GM21447 (cell line): ENCODE results near the gene ENTPD2.

Experiments
- ATAC-seq: cut with Tn5 transposase; IDR thresholded peaks from one replicate; pipeline ENCODE4 v1.9.1; 2021; ENCODE audit not compliant: unreplicated experiment

The ENTPD2 gene

GRCh38 chr9:137080260-137081122 is 26.6 kb upstream of the ENTPD2 start:
- ATAC-seq: no peak

DNA sequence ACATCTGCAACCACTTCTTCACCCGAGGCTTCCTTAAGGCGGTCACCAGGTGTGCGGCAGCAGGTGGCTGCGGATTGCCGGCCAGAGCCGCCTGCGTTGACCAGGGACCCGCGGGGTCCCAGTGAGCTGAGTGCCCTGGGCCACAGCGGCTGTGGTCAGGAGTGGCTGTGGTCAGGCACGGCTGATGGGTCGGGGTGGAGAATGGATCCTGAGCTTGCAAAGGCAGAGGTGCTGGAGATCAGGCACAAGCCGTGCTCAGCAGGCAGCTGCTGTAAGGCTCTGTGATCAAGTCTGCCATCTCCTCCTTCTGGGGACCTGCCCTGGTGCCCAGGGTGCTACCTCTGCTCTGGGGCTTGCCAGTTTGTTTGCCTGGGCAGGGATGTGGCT is 25.5 kb upstream of the ENTPD2 start:
- ATAC-seq: no peak

GRCh38 chr9:137078701-137079400 is 25.0 kb upstream of the ENTPD2 start:
- no peak for ATAC-seq

DNA sequence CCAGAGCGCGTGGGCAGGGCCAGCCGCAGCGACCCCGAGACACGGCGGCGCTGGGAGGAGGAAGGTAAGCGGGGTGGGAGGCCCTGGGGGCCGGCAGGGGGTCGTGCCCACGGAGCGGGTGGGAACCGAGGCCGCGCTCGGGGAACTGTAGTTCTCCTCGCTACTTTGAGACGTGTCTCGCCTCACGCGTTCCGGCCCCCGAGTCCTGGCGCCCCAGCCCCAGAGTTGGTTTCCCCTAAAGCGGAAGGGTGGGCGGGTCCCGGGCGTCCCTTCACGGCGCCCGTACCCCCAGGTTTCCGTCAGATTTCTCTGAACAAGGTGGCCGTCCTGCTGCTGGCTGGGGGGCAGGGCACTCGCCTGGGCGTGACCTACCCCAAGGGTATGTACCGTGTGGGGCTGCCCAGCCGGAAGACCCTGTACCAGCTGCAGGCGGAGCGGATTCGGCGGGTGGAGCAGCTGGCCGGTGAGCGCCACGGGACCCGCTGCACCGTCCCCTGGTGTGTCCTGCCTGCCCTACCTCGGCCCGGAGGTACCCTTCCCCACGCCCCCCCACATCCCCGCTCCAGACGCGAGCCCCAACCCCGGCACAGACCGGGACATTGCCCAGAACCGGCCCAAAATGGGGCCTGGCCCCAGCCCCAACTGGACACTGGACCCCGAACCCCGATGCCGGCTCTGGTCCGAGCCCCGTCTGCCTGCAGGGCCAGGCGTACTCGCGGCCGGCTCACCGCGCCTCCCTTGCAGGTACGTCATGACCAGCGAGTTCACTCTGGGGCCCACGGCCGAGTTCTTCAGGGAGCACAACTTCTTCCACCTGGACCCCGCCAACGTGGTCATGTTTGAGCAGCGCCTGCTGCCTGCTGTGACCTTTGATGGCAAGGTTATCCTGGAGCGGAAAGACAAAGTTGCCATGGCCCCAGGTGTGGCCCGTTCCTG is 24.2 kb upstream of the ENTPD2 start:
- ATAC-seq: no peak

- ATAC-seq: no peak
Observed at GRCh38 chr9:137077010-137077747, 23.3 kb upstream of the ENTPD2 start, which contains the start of gene UAP1L1. UAP1L1 (plus strand) TSS chr9:137077517; CDS start chr9:137077533, 16 bp downstream.

DNA sequence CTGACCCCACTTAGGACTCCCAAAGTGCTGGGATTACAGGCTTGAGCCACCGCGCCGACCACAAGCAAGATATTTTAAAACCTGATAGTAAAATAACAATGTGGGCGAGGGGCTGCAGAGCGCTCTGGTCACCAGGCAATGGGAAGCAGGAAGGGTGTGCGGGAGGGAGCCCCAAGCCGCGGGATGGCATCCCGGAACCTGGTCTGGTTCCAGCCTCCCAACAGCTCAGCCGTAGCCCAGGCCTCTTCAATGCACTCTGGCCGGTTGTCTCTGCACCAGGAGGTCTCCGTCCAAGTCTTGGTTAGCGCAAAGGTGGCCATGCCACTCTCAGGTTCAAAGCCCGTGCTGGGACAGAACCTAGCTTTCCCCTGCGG is 22.8 kb upstream of the ENTPD2 start:
- no peak for ATAC-seq

DNA sequence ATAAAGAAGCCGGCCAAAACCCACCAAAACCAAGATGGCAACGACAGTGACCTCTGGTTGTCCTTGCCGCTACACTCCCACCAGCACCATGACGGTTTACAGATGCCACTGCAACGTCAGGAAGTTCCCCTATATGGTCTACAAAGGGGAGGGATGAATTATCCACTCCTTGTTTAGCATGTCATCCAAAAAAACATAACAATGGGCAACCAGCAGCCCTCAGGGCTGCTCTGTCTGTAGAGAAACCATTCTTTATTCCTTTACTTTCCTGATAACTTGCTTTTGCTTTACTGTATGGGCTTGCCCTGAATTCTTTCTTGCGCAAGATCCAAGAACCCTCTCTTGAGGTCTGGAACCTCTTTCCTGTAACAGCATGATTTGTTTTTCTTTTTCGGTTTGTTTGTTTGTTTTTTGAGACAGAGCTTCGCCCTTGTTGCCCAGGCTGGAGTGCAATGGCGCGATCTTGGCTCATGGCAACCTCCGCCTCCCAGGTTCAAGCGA is 21.5 kb upstream of the ENTPD2 start:
- no peak for ATAC-seq

DNA sequence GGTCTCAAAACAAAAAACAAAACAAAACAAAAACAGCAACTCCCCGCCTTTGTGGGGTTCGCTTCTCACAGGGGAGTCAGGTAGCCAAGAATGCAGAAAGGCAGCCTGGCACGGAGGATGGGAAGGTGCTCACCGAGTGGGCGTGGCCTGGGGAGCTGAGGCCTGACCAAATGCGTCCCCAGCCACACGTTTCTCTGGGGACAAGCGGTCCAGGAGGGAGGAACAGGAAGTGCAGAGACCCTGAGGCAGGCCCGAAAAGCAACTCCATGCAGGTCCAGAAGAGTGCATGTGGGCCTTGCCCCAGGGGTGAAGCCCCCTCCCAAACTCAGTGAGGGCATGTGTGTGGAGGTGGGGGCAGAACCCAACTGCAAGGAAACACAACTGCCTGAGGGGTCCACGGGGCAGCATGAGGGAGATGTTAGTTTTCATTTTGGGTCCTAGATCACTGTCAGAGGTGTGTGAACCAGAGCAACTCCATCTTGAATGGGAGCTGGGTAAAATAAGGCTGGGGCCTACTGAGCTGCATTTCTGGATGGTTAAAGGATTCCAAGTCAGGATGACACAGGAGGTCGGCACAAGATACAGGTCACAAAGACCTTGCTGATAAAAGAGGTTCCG is 20.9 kb upstream of the ENTPD2 start:
- no peak for ATAC-seq

DNA sequence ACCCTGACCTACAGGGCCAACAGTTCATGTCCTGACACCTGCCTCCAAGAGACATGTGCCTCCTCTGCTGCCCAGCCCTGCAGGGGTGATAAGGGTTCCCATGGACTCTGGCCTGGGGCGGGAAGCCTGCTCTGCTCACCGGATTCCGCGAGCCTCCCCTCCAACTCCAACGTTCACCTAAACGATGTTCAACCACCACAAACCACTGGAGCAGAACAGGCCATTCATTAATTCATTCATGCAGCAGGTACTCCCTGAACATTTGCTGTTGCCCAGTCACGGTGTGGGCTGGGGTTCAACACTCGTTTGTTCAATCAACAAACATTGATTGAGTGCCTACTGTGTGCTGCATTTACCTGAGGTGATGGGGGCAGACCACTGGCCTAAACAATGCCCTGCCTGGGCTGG is 20.1 kb upstream of the ENTPD2 start:
- ATAC-seq: no peak

DNA sequence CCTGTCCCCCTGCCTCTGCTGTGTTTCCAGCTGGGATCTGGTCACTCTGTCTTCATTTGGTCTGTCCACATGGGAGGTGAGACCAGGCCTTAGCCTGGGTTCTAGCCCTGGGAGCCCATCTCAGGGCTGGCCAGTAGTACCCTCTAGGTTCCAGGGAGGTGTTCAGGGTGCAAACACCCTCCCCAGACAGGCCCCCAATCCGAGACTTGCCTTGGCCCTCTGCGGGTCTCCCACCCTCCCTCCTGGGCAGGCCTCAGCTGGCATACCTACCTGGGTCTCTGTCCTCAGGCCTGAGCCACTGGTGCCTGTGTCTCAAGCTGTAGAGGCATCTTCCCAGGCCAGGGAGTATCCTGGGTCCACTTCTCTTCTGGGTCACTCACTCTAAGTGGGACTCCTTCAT is 17.4 kb upstream of the ENTPD2 start:
- no peak for ATAC-seq

DNA sequence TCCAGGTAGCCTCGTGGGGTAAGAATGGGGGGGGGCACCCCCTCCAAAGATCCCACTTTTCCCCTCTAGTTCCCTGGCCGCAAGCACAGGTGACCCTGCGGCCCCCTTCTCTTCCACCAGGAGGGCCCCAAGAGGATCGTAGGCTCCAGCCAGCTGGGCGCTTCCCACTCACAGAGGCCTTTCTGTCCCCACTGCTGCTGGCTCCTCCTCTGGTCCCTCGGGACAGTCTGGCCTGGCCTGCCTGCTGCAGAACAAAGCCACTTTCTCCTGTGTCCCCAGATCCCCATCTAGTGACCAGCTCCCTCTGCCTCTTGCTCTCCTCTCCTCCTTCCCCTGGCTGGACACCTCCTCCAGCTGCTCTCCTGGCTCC is 17.0 kb upstream of the ENTPD2 start:
- ATAC-seq: peak; percentile 4

GRCh38 chr9:137070201-137070905 is 16.5 kb upstream of the ENTPD2 start, which contains the start of gene SAPCD2:
SAPCD2 (minus strand) TSS chr9:137070557; CDS start chr9:137070460, 97 bp downstream.
- peak; percentile 76 for ATAC-seq

DNA sequence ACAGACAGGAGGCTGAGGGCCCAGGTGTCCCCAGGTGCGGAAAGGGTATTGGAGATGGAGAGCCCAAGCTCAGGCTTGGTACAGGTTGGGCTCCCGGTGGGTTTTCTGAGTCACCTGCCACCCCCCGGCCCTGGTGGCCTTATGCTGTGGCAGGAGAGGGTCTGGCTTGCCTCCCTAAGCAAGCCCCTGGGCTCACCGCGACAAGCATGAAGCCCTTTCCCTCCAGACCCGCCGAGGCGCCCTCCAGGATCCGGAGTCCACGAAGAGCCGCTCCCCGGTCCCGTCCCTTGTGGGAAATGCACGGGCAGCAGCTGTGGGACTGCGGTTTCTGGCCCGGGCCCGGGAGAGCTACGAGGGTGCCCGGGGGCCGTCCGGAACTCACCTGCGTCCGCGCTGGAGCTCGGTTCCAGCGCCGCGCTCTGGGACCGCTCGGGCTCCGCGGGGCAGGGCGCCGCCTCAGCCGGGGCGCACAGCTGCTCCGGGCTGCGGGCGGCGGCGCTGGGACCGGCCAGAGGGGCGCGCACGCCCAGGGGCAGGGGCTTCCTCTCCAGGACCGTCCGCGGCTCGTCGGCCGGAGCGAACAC is 15.7 kb upstream of the ENTPD2 start:
- ATAC-seq: no peak

- ATAC-seq: no peak
Observed at GRCh38 chr9:137068539-137069507, 15.0 kb upstream of the ENTPD2 start.

DNA sequence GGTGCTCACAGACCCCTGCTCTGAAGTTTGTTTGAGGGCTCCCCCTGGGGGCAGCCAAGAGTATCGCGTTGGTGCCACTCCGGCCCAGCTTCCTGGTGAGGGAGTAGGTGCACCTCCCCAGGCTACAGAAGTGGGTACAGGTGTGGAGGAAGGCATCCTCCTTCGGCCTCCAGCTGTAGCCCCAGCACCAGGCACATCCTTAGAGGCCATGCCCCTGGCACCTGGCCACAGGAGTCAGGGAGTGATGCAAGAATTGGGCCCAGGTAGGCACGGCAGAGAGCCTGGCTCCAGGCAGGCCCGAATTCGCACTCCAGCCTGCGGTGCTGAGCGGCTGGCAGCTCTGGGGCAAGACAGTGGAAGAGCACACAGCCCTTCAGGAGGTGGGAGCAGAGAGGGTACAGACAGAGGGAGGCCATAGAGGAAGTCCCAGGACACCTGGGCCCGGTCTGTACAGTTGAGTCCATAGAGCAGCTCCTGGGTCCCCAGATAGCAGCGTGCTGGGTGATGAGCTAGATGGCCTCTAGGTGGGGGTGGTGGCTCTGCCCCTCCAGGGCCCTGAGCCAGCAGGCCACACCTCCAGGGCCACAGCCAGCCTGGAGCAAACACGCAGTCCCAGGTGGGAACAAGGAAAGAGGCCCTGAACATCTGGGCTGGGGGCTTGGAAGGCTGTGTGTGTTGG is 14.1 kb upstream of the ENTPD2 start:
- no peak for ATAC-seq

GRCh38 chr9:137066096-137066861 is 12.4 kb upstream of the ENTPD2 start:
- no peak for ATAC-seq
